ENCODE results near the gene APPBP2. TPM values are rescaled to one million over a fixed set of nuclear protein-coding genes. Genes with fewer than 3 reads are reported as not detected.

Gene APPBP2
- total and polyA plus RNA-seq, 2 of the 8 experiments (the other 6 are each of a cell fraction or from before 2014, with no cell fraction given) = 3.3 to 18.0 TPM

GRCh38 chr17:60559995-60560859 lies 34.2 kb upstream of the APPBP2 start:
- FAIRE-seq = no peak
- Histone ChIP-seq H3K56ac (replicated peaks; ENCODE audit: insufficient read length, low read depth, low read length) (no peak overlapping the region), H2AK5ac (ENCODE audit: low read depth, low read length) (no peak overlapping the region), H3K4ac (replicated peaks; ENCODE audit: insufficient read length, low read depth, low read length) (no peak overlapping the region), H3K23ac (ENCODE audit: insufficient read length) (no peak overlapping the region), H3K79me2 (ENCODE audit: control insufficient read depth in 1 of 2, insufficient read depth in 2 of 2, low read length in 2 of 2) (no peaks in the 10 kb centered on the region), H4K91ac (replicated peaks; ENCODE audit: insufficient read length, low read length) (no peak overlapping the region), H2AFZ (ENCODE audit: low read length) (peak overlapping the region; percentile 32; the same call in 1 of the 2 replicates), H3K4me3 (ENCODE audit: extremely low read depth in 1 of 4, insufficient read depth in 2 of 4, low read depth in 3 of 4, low read length in 4 of 4) (no peak overlapping the region), H3K4me1 (replicated peaks in 1 of 4; ENCODE audit: control insufficient read depth in 3 of 4, insufficient read depth in 4 of 4, low read length in 3 of 4) (no peaks in the 10 kb centered on the region), H3K23me2 (ENCODE audit: low read depth, low read length) (no peaks in the 10 kb centered on the region), H3K27ac (ENCODE audit: low read depth, low read length) (no peak overlapping the region), H2BK5ac (ENCODE audit: low read depth, low read length) (no peak overlapping the region), H3K4me2 (ENCODE audit: insufficient read depth in 1 of 2, low read depth in 2 of 2, low read length in 2 of 2) (no peak overlapping the region), H3K9me3 (ENCODE audit: insufficient read depth in 2 of 2, low read depth in 1 of 2, low read length in 1 of 2) (peaks cover 16 to 26% of the 10 kb centered on the region in 2 experiments), H3K9ac (replicated peaks in 1 of 4; ENCODE audit: extremely low read depth in 1 of 4, low read depth in 3 of 4, low read length in 3 of 4) (no peak overlapping the region), H4K20me1 (replicated peaks in 1 of 2; ENCODE audit: control insufficient read depth in 1 of 2, insufficient read depth in 2 of 2, low read length in 2 of 2) (no peaks in the 10 kb centered on the region), H3K27me3 (replicated peaks in 1 of 4; ENCODE audit: control insufficient read depth in 3 of 4, extremely low read depth in 1 of 4, insufficient read depth in 3 of 4, low read length in 3 of 4) (no peaks in the 10 kb centered on the region), H3K14ac (ENCODE audit: insufficient read length) (no peak overlapping the region), H3K18ac (ENCODE audit: extremely low read depth, low read length) (no peak overlapping the region), H3K36me3 (ENCODE audit: control insufficient read depth in 2 of 4, insufficient read depth in 4 of 4, low read length in 3 of 4) (no peaks in the 10 kb centered on the region; a peak in 1 of 8 replicates), H2BK12ac (ENCODE audit: low read depth, low read length) (no peak overlapping the region), H2BK15ac (ENCODE audit: low read length) (no peak overlapping the region), H4K5ac (ENCODE audit: insufficient read length, low read depth, low read length) (no peak overlapping the region), H3K79me1 (ENCODE audit: low read depth, low read length) (no peaks in the 10 kb centered on the region), H2BK20ac (ENCODE audit: low read length) (no peak overlapping the region), H4K8ac (ENCODE audit: extremely low read depth, insufficient read depth, low read length) (0 out of 2 replicates have a peak overlapping the region, but pooled peaks have one; percentile 46), H2BK120ac (replicated peaks; ENCODE audit: low read depth, low read length) (no peak overlapping the region)
- 94% methylated on average over 26 of the region's 26 CpGs; no CpG with 5 or more reads in 1 of the 2 experiments for whole genome bisulfite sequencing, 2 experiments (ENCODE audit: extremely low coverage in 1 of 2, insufficient coverage in 1 of 2, insufficient read length in 1 of 2, insufficient replicate concordance in 2 of 2, low coverage in 1 of 2, low lambda C conversion rate in 2 of 2, missing lambda C conversion rate in 1 of 2)
- ChIA-PET CTCF (ENCODE audit: partially characterized antibody) (interaction anchor here (0.9 to 6.4 kb wide), 7 partner anchors 10 to 646 kb away, joined by 3 to 48 read pairs (median 5); no protein-coding TSS in a partner anchor), POLR2A (ENCODE audit: partially characterized antibody) (interaction anchor here (0.6 to 1.5 kb wide), 2 partner anchors 40 to 98 kb away, joined by 4 to 5 read pairs; partner anchors contain the start of gene PPM1D)
- no peak for DNase-seq (ENCODE audit: low read depth in 1 of 2, low spot score in 2 of 2)
- TF ChIP-seq EP300 (IDR thresholded peaks at IDR 0.05; ENCODE audit: borderline replicate concordance in 1 of 2, low read depth in 2 of 2, low read length in 2 of 2) (no peak), E2F6 (IDR thresholded peaks at IDR 0.05) (no peak), TAF7 (optimal IDR thresholded peaks at IDR 0.05; ENCODE audit: borderline replicate concordance, low read depth, low read length) (no peak), RXRA (IDR thresholded peaks at IDR 0.05; ENCODE audit: insufficient read depth, low read depth, low read length) (no peak), HDAC2 (IDR thresholded peaks at IDR 0.05; ENCODE audit: borderline replicate concordance in 1 of 2, low read depth in 2 of 2, low read length in 2 of 2) (no peak), KDM4A (IDR thresholded peaks at IDR 0.05; ENCODE audit: low read depth, low read length, severe bottlenecking) (no peak), POU5F1 (IDR thresholded peaks at IDR 0.05; ENCODE audit: low read depth, low read length) (no peak)

Data from H1 (cell line).